ENCODE results near the gene CD247. TPM values are rescaled to one million over a fixed set of nuclear protein-coding genes. Genes with fewer than 3 reads are reported as not detected.

CD247 gene
- not detected in 2 replicates for total RNA-seq

GRCh38 chr1:167518331-167518700 lies at the start of gene CD247:
Gene CD247 (minus strand): TSS chr1:167518529. CDS start chr1:167518465, 64 bp downstream.

GRCh38 chr1:167553136-167554027 lies 35.1 kb upstream of the CD247 start, which contains the start of gene CREG1:
Gene CREG1 (minus strand): TSS chr1:167553762.

Other genes starting within 250 kb of the CD247 start
- 39.1 and 51.8 TPM in 2 replicates for gene CREG1, start 35.2 kb upstream of the CD247 start, total RNA-seq
- gene RCSD1, start 111.7 kb upstream of the CD247 start, total RNA-seq, result 0.16 TPM in 1 of 2 replicates, not detected in the other
- gene MPZL1, start 203.5 kb upstream of the CD247 start, total RNA-seq, result 96.1 and 101 TPM in 2 replicates